Mesodermal cell (in vitro differentiated cells): Measurements from ENCODE around the gene SCPEP1.
A peak's percentile ranks its signal among the peaks of the same experiment; 100 is the strongest.
"Not testable (repeated sequence)": the region's sequence is repeated elsewhere in the genome, so short reads cannot be mapped to it uniquely, and the experiment has no call there.

ENCODE experiments used
- H3K27ac ChIP-seq: 2 replicates; pipeline ENCODE4 v1.7.0; 2013; ENCODE audit warnings: mild to moderate bottlenecking, low read depth, low read length, moderate library complexity; ENCODE audit not compliant: severe bottlenecking
- H3K36me3 ChIP-seq: 2 replicates; pipeline ENCODE4 v1.7.1; 2013; ENCODE audit warnings: mild to moderate bottlenecking, low read length, moderate library complexity; ENCODE audit not compliant: control insufficient read depth, insufficient read depth
- H3K4me1 ChIP-seq: one replicate; pipeline ENCODE4 v1.7.1; 2013; ENCODE audit warnings: mild to moderate bottlenecking, low read length; ENCODE audit not compliant: insufficient read depth, control insufficient read depth, poor library complexity, severe bottlenecking
- H3K4me3 ChIP-seq: 2 replicates; pipeline ENCODE4 v1.7.0; 2013; ENCODE audit warnings: low read length, control low read depth, mild to moderate bottlenecking; ENCODE audit not compliant: insufficient read depth, poor library complexity, severe bottlenecking; ENCODE audit errors: extremely low read depth
- H3K9me3 ChIP-seq: 2 replicates; pipeline ENCODE4 v1.7.1; 2013; ENCODE audit warnings: mild to moderate bottlenecking, low read length, moderate library complexity; ENCODE audit not compliant: control insufficient read depth
- WGBS, 2 experiments: methylation state at CpG; one replicate each; pipeline ENCODE4 v1.1.5; 2013; ENCODE audit warnings: missing lambda C conversion rate in 2 of 2; ENCODE audit not compliant: insufficient coverage in 2 of 2; 5-methylcytosine and 5-hydroxymethylcytosine counted together

Gene SCPEP1

GRCh38 chr17:56938206-56938605 is 39.7 kb upstream of the SCPEP1 start:
- H3K27ac ChIP-seq, result not testable (repeated sequence)
- 93 to 100% methylated on average over 2 to 3 of the region's 5 CpGs for WGBS, 2 experiments
- peaks cover 91% of the 10 kb centered on the region for H3K36me3 ChIP-seq

GRCh38 chr17:56939869-56940484 is 38.0 kb upstream of the SCPEP1 start:
- Histone ChIP-seq H3K4me3 (no peak overlapping the region), H3K27ac (no peak overlapping the region), H3K9me3 (no peaks in the 10 kb centered on the region), H3K4me1 (peaks cover 14% of the 10 kb centered on the region), H3K36me3 (peaks cover 89% of the 10 kb centered on the region)
- WGBS, 2 experiments, result 17 to 69% methylated on average over 1 to 11 of the region's 11 CpGs

More at GRCh38 chr17:56938206-56938605, 39.7 kb upstream of the SCPEP1 start:
- not testable (repeated sequence) for H3K9me3 ChIP-seq, H3K4me3 ChIP-seq
- H3K4me1 ChIP-seq, result peaks cover 14% of the 10 kb centered on the region

- Histone ChIP-seq H3K36me3 (peaks cover 86% of the 10 kb centered on the region), H3K4me3 (no peak overlapping the region)
- 89 to 97% methylated on average over 7 of the region's 10 CpGs for WGBS, 2 experiments
Observed at GRCh38 chr17:56943505-56944125, 34.3 kb upstream of the SCPEP1 start.

GRCh38 chr17:56945938-56946505 is 31.9 kb upstream of the SCPEP1 start:
- 100% methylated on average over 1 of the region's 3 CpGs; no CpG with 5 or more reads in 1 of the 2 experiments for WGBS, 2 experiments
- no peak overlapping the region for H3K27ac ChIP-seq
- H3K36me3 ChIP-seq, result peaks cover 87% of the 10 kb centered on the region
- H3K9me3 ChIP-seq, result no peaks in the 10 kb centered on the region
- no peaks in the 10 kb centered on the region for H3K4me1 ChIP-seq
- H3K4me3 ChIP-seq, result no peak overlapping the region

More at GRCh38 chr17:56943505-56944125, 34.3 kb upstream of the SCPEP1 start:
- H3K4me1 ChIP-seq, result peaks cover 5% of the 10 kb centered on the region
- H3K9me3 ChIP-seq, result no peaks in the 10 kb centered on the region
- no peak overlapping the region for H3K27ac ChIP-seq

GRCh38 chr17:56947741-56948140 is 30.2 kb upstream of the SCPEP1 start:
- Histone ChIP-seq H3K4me1 (no peaks in the 10 kb centered on the region), H3K9me3 (no peaks in the 10 kb centered on the region), H3K36me3 (peaks cover 85% of the 10 kb centered on the region), H3K27ac (no peak overlapping the region), H3K4me3 (no peak overlapping the region)
- WGBS, 2 experiments, result no CpG with 5 or more reads among the region's 1 CpG

- Histone ChIP-seq H3K4me1 (no peaks in the 10 kb centered on the region), H3K9me3 (no peaks in the 10 kb centered on the region), H3K36me3 (peaks cover 82% of the 10 kb centered on the region), H3K4me3 (no peak overlapping the region), H3K27ac (no peak overlapping the region)
- no CpG with 5 or more reads among the region's 1 CpG for WGBS, 2 experiments
Observed at GRCh38 chr17:56948491-56948890, 29.4 kb upstream of the SCPEP1 start.

GRCh38 chr17:56949595-56949994 is 28.3 kb upstream of the SCPEP1 start:
- H3K27ac ChIP-seq, result no peak overlapping the region
- WGBS, 2 experiments, result 94% methylated on average over 2 of the region's 3 CpGs; no CpG with 5 or more reads in 1 of the 2 experiments
- H3K36me3 ChIP-seq, result peaks cover 80% of the 10 kb centered on the region
- H3K4me3 ChIP-seq, result no peak overlapping the region
- no peaks in the 10 kb centered on the region for H3K4me1 ChIP-seq
- no peaks in the 10 kb centered on the region for H3K9me3 ChIP-seq

GRCh38 chr17:56956992-56957391 is 20.9 kb upstream of the SCPEP1 start:
- no peak overlapping the region for H3K4me3 ChIP-seq
- H3K36me3 ChIP-seq, result peaks cover 21% of the 10 kb centered on the region
- no peaks in the 10 kb centered on the region for H3K4me1 ChIP-seq
- H3K27ac ChIP-seq, result no peak overlapping the region
- H3K9me3 ChIP-seq, result no peaks in the 10 kb centered on the region
- WGBS, 2 experiments, result 77 to 94% methylated on average over 2 to 3 of the region's 5 CpGs

GRCh38 chr17:56960596-56961538 is 17.1 kb upstream of the SCPEP1 start, which contains the start of gene COIL:
Gene COIL (minus strand): TSS chr17:56961050. CDS start chr17:56961019, 31 bp downstream.
- peak within 1 kb of the TSS; percentile 98 for H3K27ac ChIP-seq
- no peaks in the 10 kb centered on the region for H3K36me3 ChIP-seq
- 0% methylated on average over 34 to 38 of the region's 59 CpGs for WGBS, 2 experiments
- no peaks in the 10 kb centered on the region for H3K9me3 ChIP-seq
- peak within 1 kb of the TSS; percentile 88 for H3K4me3 ChIP-seq
- no peaks in the 10 kb centered on the region for H3K4me1 ChIP-seq

- H3K4me3 ChIP-seq, H3K27ac ChIP-seq: not testable (repeated sequence)
Observed at GRCh38 chr17:56965241-56965640, 12.7 kb upstream of the SCPEP1 start.

More at GRCh38 chr17:56965241-56965640, 12.7 kb upstream of the SCPEP1 start:
- 92% methylated on average over 7 to 9 of the region's 9 CpGs for WGBS, 2 experiments
- H3K4me1 ChIP-seq, H3K36me3 ChIP-seq, H3K9me3 ChIP-seq: not testable (repeated sequence)
